Ovary (tissue), 9 donors: ENCODE results near the gene PCDHGA1. TPM values are rescaled to one million over a fixed set of nuclear protein-coding genes. Genes with fewer than 3 reads are reported as not detected.

Experiments
- DNase-seq, 5 donors: peaks; one replicate each; pipeline ENCODE4 v3.0.0-alpha.2; 2019 to 2020
- H3K27ac ChIP-seq, 2 donors: fragments of 200-600 bp; one replicate each; pipeline versions ENCODE4 v1.5.1 to v1.8.0; 2019 to 2022
- H3K27me3 ChIP-seq: fragments of 200-600 bp; one replicate; pipeline ENCODE4 v1.8.0; 2022
- H3K36me3 ChIP-seq: fragments of 200-600 bp; sonication (generic); one replicate; pipeline ENCODE4 v1.5.1; 2019
- H3K4me1 ChIP-seq: one replicate; pipeline ENCODE4 v1.8.1; 2013; ENCODE audit warnings: mild to moderate bottlenecking, moderate library complexity; ENCODE audit not compliant: insufficient read depth
- H3K4me3 ChIP-seq: fragments of 200-600 bp; sonication (generic); one replicate; pipeline ENCODE4 v1.5.1; 2017
- H3K9me3 ChIP-seq, 2 donors: fragments of 200-600 bp in 1 of 2; sonication (generic) in 1 of 2; one replicate each; pipeline versions ENCODE4 v1.5.1 to v1.8.1; 2013 to 2019; ENCODE audit warnings: mild to moderate bottlenecking in 1 of 2, moderate library complexity in 1 of 2
- CTCF ChIP-seq, 3 donors: fragments of 450-650 bp in 2 of 3; fragments of 200-600 bp in 1 of 3; IDR thresholded peaks; one replicate each; pipeline versions ENCODE4 v1.5.1 to v1.8.0; 2016 to 2022; ENCODE audit warnings: antibody characterized with exemption in 3 of 3, mild to moderate bottlenecking in 1 of 3
- EP300 ChIP-seq: sonication (generic); formaldehyde crosslinking; IDR thresholded peaks from one replicate; pipeline ENCODE4 v1.6.1; 2017; ENCODE audit warnings: antibody characterized with exemption
- POLR2A ChIP-seq: fragments of 450-650 bp; IDR thresholded peaks from one replicate; pipeline ENCODE4 v1.6.1; 2017; ENCODE audit warnings: antibody characterized with exemption, mild to moderate bottlenecking, moderate library complexity
- WGBS, 3 donors: extraction: QIAGEN DNeasy Blood & Tissue Kit in 1 of 3; methylation state at CpG; one replicate each; pipeline versions ENCODE4 v1.1.5 to v1.1.7; 2013 to 2017; 5-methylcytosine and 5-hydroxymethylcytosine counted together
- intact Hi-C, 4 donors: fragments of 100-400 bp; cut with DNase I; formaldehyde crosslinking; loops; one replicate each; pipeline versions ENCODE4 v1.11.0 to v1.15.1; 2022 to 2023
- polyA plus RNA-seq, 2 donors: library from polyadenylated mRNA; stranded (reverse); fragments of 200-250 nt in 1 of 2; fragments of 350-450 nt in 1 of 2; fragmentation: Illumina TruSeq in 1 of 2; extraction: RNeasy Lipid Tissue Mini Kit (QIAGEN cat#74804) in 1 of 2; gene quantifications; one replicate each; pipeline ENCODE4 v1.2.3, GENCODE V29; 2013 to 2014
- total RNA-seq, 7 donors: library from RNA; depleted of rRNA in 2 of 7; stranded (reverse); fragments of >200 nt in 2 of 7; fragmentation: NEBNext Ultra II Directional in 3 of 7; extraction: Animal tissue kit (Norgen Biotek cat#: 25700) in 3 of 7; gene quantifications; one replicate each; pipeline versions ENCODE4 v1.1.0 to v1.2.4, GENCODE V29; 2016 to 2023
- donor health status: DM: no; HTN: no; CAD: no; lungs with moderate emphysema.
- donor health status: DM: no; HTN: no; CAD: no.
- donor health status: Bipolar disorder and iron deficiency.
- donor health status: DM: yes; HTN: yes; CAD: no.
- donor health status: DM: no; HTN: no; CAD: no.
- donor health status: DM: yes; HTN: yes; CAD: no.

PCDHGA1 gene
- total and polyA plus RNA-seq, 9 donors = 0.29 to 2.8 (median 0.94) TPM

- no peak for DNase-seq
- Histone ChIP-seq H3K27ac (no peak overlapping the region), H3K36me3 (no peaks in the 10 kb centered on the region), H3K4me1 (peaks cover 2% of the 10 kb centered on the region), H3K4me3 (no peak overlapping the region), H3K27me3 (no peaks in the 10 kb centered on the region), H3K9me3 (peaks cover 15 to 50% of the 10 kb centered on the region in 2 donors)
- TF ChIP-seq EP300 (no peak), POLR2A (no peak)
- 23 to 34% (median 23%) methylated on average over 74 of the region's 74 CpGs for WGBS, 3 donors
- intact Hi-C loops = loop anchor here in 2 of 4 donors (5.0 to 10.0 kb wide), 2 partner anchors 106 to 138 kb away; no protein-coding TSS in a partner anchor
These were observed 89.0 kb downstream of the PCDHGA1 start for GRCh38 chr5:141419074-141419880.

GRCh38 chr5:141420855-141421488 lies 90.7 kb downstream of the PCDHGA1 start, which contains the start of gene PCDHGA11:
TSS of gene PCDHGA11 (plus strand) at chr5:141421051. CDS start at chr5:141421228, 177 bp downstream.
- H3K9me3 ChIP-seq = peaks cover 17 to 45% of the 10 kb centered on the region in 2 donors
- no peak within 1 kb of the TSS for H3K27ac ChIP-seq
- H3K4me1 ChIP-seq = peaks cover 2% of the 10 kb centered on the region
- DNase-seq = no peak
- H3K27me3 ChIP-seq = no peaks in the 10 kb centered on the region
- no peak for TF ChIP-seq CTCF (IDR thresholded peaks at IDR 0.05)
- TF ChIP-seq EP300 = no peak
- no peak for TF ChIP-seq POLR2A
- no peaks in the 10 kb centered on the region for H3K36me3 ChIP-seq
- intact Hi-C loops = no loop called here
- 10 to 15% (median 11%) methylated on average over 42 of the region's 42 CpGs for WGBS, 3 donors
- no peak within 1 kb of the TSS for H3K4me3 ChIP-seq

- H3K4me1 ChIP-seq = peaks cover 2% of the 10 kb centered on the region
- H3K27me3 ChIP-seq = no peaks in the 10 kb centered on the region
- no peaks in the 10 kb centered on the region for H3K36me3 ChIP-seq
- intact Hi-C loops = no loop called here
- no peak overlapping the region for H3K27ac ChIP-seq
- H3K9me3 ChIP-seq = peaks cover 19 to 49% of the 10 kb centered on the region in 2 donors
- no peak for DNase-seq
- 8 to 12% (median 11%) methylated on average over 13 of the region's 13 CpGs for WGBS, 3 donors
- H3K4me3 ChIP-seq = no peak overlapping the region
- no peak for TF ChIP-seq POLR2A
- TF ChIP-seq EP300 = no peak
- TF ChIP-seq CTCF (IDR thresholded peaks at IDR 0.05) = no peak
These were observed 91.2 kb downstream of the PCDHGA1 start for GRCh38 chr5:141421489-141421855.

- TF ChIP-seq CTCF (IDR thresholded peaks at IDR 0.05) (no peak), POLR2A (no peak), EP300 (no peak)
- H3K27me3 ChIP-seq = no peaks in the 10 kb centered on the region
- intact Hi-C loops = no loop called here
- DNase-seq = no peak
- no peak overlapping the region for H3K4me3 ChIP-seq
- H3K4me1 ChIP-seq = peaks cover 2% of the 10 kb centered on the region
- no peaks in the 10 kb centered on the region for H3K36me3 ChIP-seq
- 18 to 31% (median 20%) methylated on average over 37 to 42 of the region's 42 CpGs for WGBS, 3 donors
- peaks cover 22 to 61% of the 10 kb centered on the region in 2 donors for H3K9me3 ChIP-seq
- no peak overlapping the region for H3K27ac ChIP-seq
These were observed 92.5 kb downstream of the PCDHGA1 start for GRCh38 chr5:141422742-141423291.
